NCI-H1048 (cell line): ENCODE results near the gene KLK11.

ENCODE experiments used
- DNase-seq: peaks from one replicate; lab custom pipeline; 2025; lab: John Stamatoyannopoulos, UW

Gene KLK11

DNA sequence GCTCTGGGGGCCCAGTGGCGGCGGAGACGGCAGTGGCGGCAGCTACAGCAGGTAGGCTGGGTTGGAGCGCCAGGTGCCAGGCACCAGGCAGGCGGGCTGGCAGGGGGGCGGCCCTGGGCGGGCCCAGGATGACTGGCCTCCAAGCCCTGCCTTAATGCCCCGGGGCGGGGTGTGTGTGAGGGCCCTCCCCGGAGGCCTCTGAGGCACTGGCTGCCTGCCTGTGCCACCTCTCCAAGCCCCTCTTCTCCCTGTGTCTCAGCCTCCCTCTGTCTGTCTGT lies at the start of gene KLK11:
KLK11 (minus strand) TSS at position 63 of the 278 bp plus-strand sequence. CDS start 985 bp downstream, outside the sequence.
- no peak for DNase-seq

- no peak for DNase-seq
These were observed 49.6 kb upstream of the KLK11 start for GRCh38 chr19:51075998-51076397.

- no peak for DNase-seq
These were observed 44.6 kb upstream of the KLK11 start for GRCh38 chr19:51071095-51071405.

- no peak for DNase-seq
These were observed 44.1 kb upstream of the KLK11 start for GRCh38 chr19:51070334-51071094.

DNA sequence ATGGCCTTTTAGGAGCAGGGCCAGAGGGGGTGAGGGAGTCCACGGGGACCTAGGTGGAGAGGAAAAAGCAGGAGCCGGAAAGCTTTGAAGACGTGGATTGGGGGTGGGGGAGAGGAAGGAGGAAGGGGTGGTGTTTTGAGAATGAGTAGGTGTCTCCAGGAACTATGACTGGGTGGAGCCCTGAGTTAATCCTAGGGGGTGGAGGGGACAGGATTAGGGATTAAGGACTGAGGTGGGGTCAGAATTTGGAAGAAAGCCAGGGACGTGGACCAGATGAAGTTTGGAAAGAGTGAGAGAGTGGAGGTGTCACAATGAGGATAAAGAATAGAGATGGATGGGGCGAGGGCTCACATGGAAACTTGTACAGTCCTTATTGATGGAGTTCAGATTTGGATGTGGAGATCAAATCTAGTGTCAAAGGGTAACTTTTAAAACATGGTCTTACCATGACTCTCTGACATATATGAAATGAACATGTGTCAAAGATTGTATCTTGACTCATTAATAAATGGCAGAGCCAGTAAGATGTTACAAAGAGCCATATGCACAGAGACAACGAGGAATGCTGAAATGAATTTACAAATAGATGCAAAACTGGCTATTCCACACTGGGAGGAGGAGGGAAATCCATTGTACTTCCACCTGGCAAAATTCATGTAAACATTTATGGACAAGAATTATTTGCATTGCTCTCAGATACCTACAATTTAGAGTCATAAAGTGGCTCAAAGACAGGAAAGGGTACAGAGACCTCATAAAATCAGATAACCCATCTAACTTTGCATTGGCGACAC lies 40.2 kb upstream of the KLK11 start:
- no peak for DNase-seq

DNA sequence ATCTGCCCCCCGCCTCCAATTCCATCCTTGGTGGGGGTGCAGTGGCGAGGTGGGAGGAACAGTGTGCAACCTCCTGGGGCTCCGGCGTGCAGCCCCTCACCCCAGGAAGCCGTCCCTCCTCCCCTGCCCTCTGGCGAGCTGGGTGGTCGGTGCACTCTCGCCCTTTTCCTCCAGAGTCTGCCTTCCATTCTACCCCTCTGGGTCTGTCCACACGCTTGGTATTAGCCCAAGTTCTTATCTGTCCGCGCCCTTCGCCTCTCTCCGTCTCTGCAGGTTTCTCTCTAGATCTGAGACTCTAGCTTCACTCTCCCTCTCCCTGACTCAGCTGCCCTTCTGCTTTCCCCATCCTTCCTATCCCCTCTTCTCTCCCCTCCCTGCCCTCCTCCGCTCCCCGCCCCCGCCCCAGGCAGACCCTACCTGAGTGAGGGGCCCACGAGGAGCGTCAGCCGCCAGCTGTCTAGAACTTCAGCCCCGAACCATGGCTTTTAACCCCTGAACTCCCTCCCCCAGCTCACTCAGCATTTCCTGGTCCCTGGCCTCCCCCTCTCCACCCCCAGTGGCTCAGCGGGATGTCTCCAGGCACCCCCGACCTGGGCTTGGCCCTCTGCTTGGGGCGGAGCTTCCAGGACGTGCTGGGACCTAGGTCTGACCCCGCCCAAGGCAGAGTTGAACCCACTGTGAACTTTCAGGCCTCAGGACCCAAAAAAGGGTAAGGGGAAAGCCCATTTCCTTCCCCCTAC lies 39.0 kb upstream of the KLK11 start:
- no peak for DNase-seq

DNA sequence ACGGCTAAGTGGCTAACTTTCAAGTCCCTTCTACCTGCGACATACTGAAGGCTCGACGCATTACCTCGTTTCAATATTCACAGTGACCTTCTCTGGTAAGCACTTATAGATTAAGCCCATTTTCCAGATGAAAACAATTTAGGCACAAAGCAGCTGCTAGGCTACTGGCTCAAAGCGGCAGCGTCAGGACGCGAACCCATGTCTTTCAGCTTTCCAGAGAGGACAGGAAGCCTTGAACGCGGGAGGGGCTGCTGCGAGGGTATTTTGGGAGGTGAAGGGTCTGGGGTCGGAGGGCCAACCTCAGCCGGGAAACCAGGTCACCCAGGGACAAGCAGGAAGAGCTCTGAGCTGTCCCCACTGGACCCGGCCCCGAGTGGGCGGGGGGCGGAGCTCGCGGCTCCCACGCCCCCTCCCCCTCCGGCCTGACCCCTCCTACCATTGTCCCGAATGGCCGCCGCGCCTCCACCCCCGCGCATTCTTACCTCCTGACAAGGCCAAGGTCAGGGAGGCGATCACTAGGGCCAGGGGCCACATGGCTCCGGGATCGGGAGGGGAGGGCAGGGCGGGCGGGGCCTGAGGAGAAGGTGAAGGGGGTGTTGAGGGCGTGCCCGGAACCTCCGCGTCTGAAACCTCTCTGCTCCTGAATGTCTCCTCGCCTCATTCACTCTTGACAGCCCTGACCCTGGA lies 38.3 kb upstream of the KLK11 start, which contains the start of gene KLK13:
KLK13 (minus strand) TSS at position 559 of the 687 bp plus-strand sequence; CDS start at position 534, 25 bp downstream.
- no peak for DNase-seq

DNA sequence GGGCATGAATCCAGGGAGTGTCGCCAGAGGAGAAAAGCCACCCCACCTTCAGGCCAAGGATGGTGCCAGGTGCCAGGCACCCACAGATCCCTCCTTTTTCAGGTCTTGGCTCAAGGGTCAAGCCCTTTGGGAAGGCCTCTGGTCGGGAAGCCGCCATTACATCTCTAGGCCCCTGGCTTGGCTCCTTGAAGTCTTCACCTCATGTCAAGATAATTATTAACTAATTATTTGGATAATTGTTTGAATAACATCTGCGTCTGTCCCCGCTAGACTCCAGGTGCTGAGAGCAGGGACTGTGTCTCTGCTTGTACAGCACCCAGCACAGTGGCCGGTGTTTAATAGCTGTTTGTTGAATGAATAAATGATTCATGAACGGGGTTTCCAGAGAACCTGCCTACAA lies 37.2 kb upstream of the KLK11 start:
- no peak for DNase-seq

GRCh38 chr19:51060973-51061372 lies 34.6 kb upstream of the KLK11 start:
- DNase-seq, result no peak

DNA sequence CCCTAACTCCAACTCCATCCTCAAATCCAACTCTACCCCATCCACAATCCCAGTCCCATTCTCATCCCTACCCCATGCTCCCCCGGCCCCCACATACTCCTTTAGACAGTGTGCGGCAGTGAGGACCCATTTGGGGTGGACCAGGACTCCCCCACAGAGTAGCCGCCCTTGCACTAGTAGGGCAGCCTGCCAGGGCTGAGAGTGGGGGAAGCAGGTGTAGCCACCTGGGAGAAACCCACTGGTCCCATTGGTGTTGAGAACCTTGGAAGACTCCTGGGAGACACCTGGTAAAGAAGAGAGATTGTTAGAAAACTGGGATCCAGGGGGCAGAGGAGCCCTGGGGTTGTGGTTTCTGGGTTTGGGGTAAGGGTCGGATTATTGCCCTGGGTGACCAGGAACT lies 33.9 kb upstream of the KLK11 start:
- no peak for DNase-seq

DNA sequence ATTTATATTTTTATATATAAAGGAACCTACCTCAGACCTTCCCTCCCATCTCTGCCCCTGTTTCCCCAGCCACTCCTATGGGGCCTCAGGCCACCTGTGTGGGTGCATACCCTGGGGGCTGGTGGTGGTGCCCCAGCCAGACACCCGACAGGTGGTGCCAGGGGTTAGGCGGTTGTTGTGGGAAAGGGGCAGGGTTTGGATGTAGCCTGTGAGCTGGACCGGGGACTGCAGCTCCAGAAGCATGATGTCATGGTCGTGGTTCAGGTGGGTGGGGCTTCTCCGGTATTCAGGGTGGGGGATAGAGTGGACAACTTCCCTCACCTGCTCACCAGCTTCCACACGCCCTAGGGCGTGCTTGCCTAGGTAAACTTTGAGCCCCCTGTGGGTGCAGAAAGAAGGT lies 33.3 kb upstream of the KLK11 start:
- no peak for DNase-seq

DNA sequence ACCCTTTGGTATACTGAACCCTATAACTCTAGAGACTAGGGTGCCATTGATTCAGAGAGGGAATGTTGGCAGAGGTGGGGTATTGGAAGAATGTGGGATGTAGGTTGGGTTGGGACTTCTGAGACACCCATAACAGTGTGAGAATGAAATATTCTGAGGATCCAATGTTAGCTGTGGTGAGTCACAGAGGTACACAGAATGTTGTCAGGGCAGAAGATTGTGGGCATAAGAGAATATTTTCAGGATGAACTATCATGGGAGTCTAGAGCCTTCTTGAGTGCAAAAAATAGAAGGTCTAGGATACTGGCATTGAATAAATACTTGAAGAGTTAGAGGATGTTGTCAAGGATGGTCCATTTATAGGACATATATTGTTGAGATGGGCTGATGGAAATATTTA lies 29.4 kb upstream of the KLK11 start:
- DNase-seq, result no peak

DNA sequence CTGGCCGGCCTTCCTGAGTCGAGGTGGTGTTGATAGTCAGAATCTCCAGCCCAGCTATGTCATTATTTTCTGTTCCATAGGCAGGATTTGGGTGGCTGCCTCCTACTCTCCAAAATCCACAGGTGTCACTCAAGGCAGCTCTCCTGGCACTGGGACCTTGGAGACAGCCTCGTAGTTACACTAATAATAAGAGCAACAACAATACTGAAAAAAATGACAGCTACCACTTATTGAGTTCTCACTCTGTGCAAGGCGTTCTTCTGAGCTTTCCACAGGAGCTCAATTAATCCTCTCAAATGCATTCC lies 20.6 kb upstream of the KLK11 start:
- DNase-seq, result no peak

GRCh38 chr19:51044327-51044726 lies 17.9 kb upstream of the KLK11 start:
- DNase-seq, result no peak

DNA sequence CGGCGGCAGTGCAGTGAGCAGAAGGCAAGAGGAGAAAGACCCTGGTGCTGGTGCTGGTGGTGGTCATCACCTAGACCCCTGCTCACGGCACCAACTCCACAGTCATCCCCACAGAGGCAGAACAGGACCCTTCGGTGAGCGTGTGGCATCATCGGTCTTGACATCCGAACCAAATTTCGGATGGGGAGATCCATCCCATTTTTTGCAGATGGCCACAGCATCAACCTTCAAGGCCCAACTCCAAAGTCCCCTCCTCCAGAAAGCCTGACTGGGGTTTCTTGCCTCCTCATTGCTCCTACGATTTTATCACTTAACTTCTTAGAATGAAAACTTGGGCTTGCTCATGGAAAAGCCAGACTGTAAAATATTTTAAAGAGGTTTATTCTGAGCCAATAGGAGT lies 17.1 kb upstream of the KLK11 start:
- no peak for DNase-seq

- DNase-seq, result no peak
These were observed 13.7 kb upstream of the KLK11 start for GRCh38 chr19:51040151-51040550.

- DNase-seq, result no peak
These were observed 10.1 kb upstream of the KLK11 start for GRCh38 chr19:51036519-51036918.

- no peak for DNase-seq
These were observed 8.3 kb upstream of the KLK11 start, which contains the start of gene KLK12 for GRCh38 chr19:51034704-51035103. Gene KLK12 (minus strand): TSS chr19:51035002. CDS start chr19:51034621, 381 bp downstream.

DNA sequence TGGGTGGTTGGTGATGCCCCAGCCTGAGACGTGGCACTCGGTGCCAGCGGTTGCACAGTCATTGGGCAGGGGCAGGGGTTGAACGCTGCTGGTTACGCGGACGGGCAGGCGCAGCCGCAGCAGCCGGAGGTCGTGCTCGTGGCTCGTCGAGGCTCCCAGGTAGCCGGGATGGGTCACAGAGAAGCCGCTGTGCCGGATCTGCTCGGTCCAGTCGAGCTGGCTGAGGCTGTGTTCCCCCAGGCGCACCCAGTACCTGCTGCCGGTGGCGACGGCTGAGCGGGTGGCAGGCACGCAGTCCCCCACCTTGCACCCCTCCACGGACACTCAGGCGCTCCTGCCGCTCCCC lies 5.4 kb upstream of the KLK11 start:
- DNase-seq, result no peak

GRCh38 chr19:51031220-51031879 lies 4.9 kb upstream of the KLK11 start:
- no peak for DNase-seq

DNA sequence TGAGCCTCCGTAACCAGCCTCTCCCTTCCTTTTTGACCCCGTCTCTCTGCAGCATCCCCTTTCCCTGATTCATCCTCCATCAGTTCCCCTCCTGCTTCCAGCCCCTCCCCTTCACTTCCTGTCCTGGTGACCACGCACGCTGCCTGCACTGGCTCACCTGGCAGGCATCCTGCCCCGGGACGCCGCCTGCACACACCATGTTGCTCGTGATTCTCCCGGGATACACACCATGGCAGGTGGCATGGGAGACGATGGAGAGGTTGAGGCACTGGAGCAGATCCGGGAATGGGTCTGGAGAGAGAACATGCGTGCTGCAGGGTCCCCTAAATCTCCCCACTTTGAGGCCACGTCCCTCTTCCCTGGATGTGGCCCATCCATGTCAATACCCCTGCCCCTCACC lies 4.2 kb upstream of the KLK11 start:
- no peak for DNase-seq

GRCh38 chr19:51029718-51030117 lies 3.3 kb upstream of the KLK11 start:
- DNase-seq, result no peak
